BE2C (cell line): ENCODE measurements around the gene HIPK4.

ENCODE experiments used
- DNase-seq: peaks from one replicate; pipeline ENCODE4 v3.0.0-alpha.2; 2020
- H3K27me3 ChIP-seq: fragments of 250-450 bp; sonication (Bioruptor Pico); 2 replicates; pipeline ENCODE4 v1.5.1; 2020; ENCODE audit warnings: mild to moderate bottlenecking
- H3K36me3 ChIP-seq: fragments of 250-450 bp; sonication (Bioruptor Pico); 2 replicates; pipeline ENCODE4 v1.5.1; 2020; ENCODE audit warnings: mild to moderate bottlenecking
- H3K4me1 ChIP-seq: fragments of 250-450 bp; sonication (Bioruptor Pico); 2 replicates; pipeline ENCODE4 v1.5.1; 2020
- H3K4me3 ChIP-seq: 2 replicates; pipeline ENCODE4 v1.5.1; 2011; ENCODE audit warnings: low read depth, low read length
- H3K9me3 ChIP-seq: fragments of 250-450 bp; sonication (Bioruptor Pico); 2 replicates; pipeline ENCODE4 v1.5.1; 2020
- CTCF ChIP-seq: IDR thresholded peaks from 2 replicates; pipeline ENCODE4 v1.5.1; 2012; ENCODE audit warnings: mild to moderate bottlenecking, low read depth, low read length

HIPK4 gene

GRCh38 chr19:40369797-40370196, 20.2 kb downstream of the HIPK4 start:
- DNase-seq: no peak
- Histone ChIP-seq H3K36me3 (peaks cover 29% of the 10 kb centered on the region), H3K9me3 (no peaks in the 10 kb centered on the region), H3K4me1 (peaks cover 12% of the 10 kb centered on the region), H3K4me3 (no peak overlapping the region), H3K27me3 (no peaks in the 10 kb centered on the region)
- no peak for TF ChIP-seq CTCF

- TF ChIP-seq CTCF: no peak
- peaks cover 12% of the 10 kb centered on the region for H3K4me1 ChIP-seq
- H3K36me3 ChIP-seq: peaks cover 24% of the 10 kb centered on the region
- no peak for DNase-seq
- H3K9me3 ChIP-seq: no peaks in the 10 kb centered on the region
- H3K4me3 ChIP-seq: no peak overlapping the region
- H3K27me3 ChIP-seq: no peaks in the 10 kb centered on the region
Measured at GRCh38 chr19:40367577-40368434, 22.2 kb downstream of the HIPK4 start.

- H3K4me1 ChIP-seq: peaks cover 12% of the 10 kb centered on the region
- H3K27me3 ChIP-seq: no peaks in the 10 kb centered on the region
- H3K4me3 ChIP-seq: peak overlapping the region; percentile 53
- DNase-seq: peak; percentile 80
- H3K9me3 ChIP-seq: no peaks in the 10 kb centered on the region
- peaks cover 21% of the 10 kb centered on the region for H3K36me3 ChIP-seq
- peak; percentile 41 for TF ChIP-seq CTCF
Measured at GRCh38 chr19:40366697-40367561, 23.1 kb downstream of the HIPK4 start.

GRCh38 chr19:40365613-40366401, 24.2 kb downstream of the HIPK4 start:
- TF ChIP-seq CTCF: no peak
- Histone ChIP-seq H3K27me3 (no peaks in the 10 kb centered on the region), H3K4me3 (peak overlapping the region; percentile 53), H3K36me3 (peaks cover 16% of the 10 kb centered on the region), H3K9me3 (no peaks in the 10 kb centered on the region), H3K4me1 (peaks cover 12% of the 10 kb centered on the region)
- DNase-seq: peak; percentile 91

GRCh38 chr19:40365010-40365409, 25.0 kb downstream of the HIPK4 start:
- Histone ChIP-seq H3K4me3 (peak overlapping the region; percentile 53), H3K27me3 (no peaks in the 10 kb centered on the region), H3K4me1 (peaks cover 9% of the 10 kb centered on the region), H3K9me3 (no peaks in the 10 kb centered on the region), H3K36me3 (peaks cover 15% of the 10 kb centered on the region)
- TF ChIP-seq CTCF: no peak
- DNase-seq: no peak
